Measurements from ENCODE around the gene NCF2. TPM values are rescaled to one million over a fixed set of nuclear protein-coding genes. Genes with fewer than 3 reads are reported as not detected.

Gene NCF2
- total RNA-seq, 1 donor from 2014 or later = 12.5 TPM

- no peaks in the 10 kb centered on the region for H3K36me3 ChIP-seq
- intact Hi-C loops (cut with DNase I) = no loop called here
- H3K4me1 ChIP-seq = peaks cover 6% of the 10 kb centered on the region
- no peaks in the 10 kb centered on the region for H3K27me3 ChIP-seq
- no peak overlapping the region for H3K27ac ChIP-seq
- H3K9me3 ChIP-seq = no peaks in the 10 kb centered on the region
- TF ChIP-seq POLR2AphosphoS5 (IDR thresholded peaks at IDR 0.05; ENCODE audit: insufficient read depth in 1 of 2, low read depth in 1 of 2) (no peak), POLR2A (IDR thresholded peaks at IDR 0.05) (no peak)
- H3K4me3 ChIP-seq = no peak overlapping the region
- DNase-seq (ENCODE audit: extremely low spot score in 2 of 2) = no peak
Observed at GRCh38 chr1:183568176-183569021, 21.9 kb downstream of the NCF2 start.

- DNase-seq (ENCODE audit: extremely low spot score in 2 of 2) = no peak
- no peaks in the 10 kb centered on the region for H3K9me3 ChIP-seq
- intact Hi-C loops (cut with DNase I) = no loop called here
- no peak overlapping the region for H3K27ac ChIP-seq
- H3K27me3 ChIP-seq = no peaks in the 10 kb centered on the region
- TF ChIP-seq POLR2AphosphoS5 (IDR thresholded peaks at IDR 0.05; ENCODE audit: insufficient read depth in 1 of 2, low read depth in 1 of 2) = peak in 1 of 2 donors; percentile 20
- TF ChIP-seq POLR2A (IDR thresholded peaks at IDR 0.05) = no peak
- no peaks in the 10 kb centered on the region for H3K36me3 ChIP-seq
- no peak overlapping the region for H3K4me3 ChIP-seq
- peaks cover 6% of the 10 kb centered on the region for H3K4me1 ChIP-seq
Observed at GRCh38 chr1:183567584-183567983, 22.7 kb downstream of the NCF2 start.

- H3K9me3 ChIP-seq = no peaks in the 10 kb centered on the region
- H3K36me3 ChIP-seq = no peaks in the 10 kb centered on the region
- no peak overlapping the region for H3K4me3 ChIP-seq
- no peak for TF ChIP-seq CTCF (IDR thresholded peaks at IDR 0.05)
- no peak overlapping the region for H3K27ac ChIP-seq
- intact Hi-C loops (cut with DNase I) = no loop called here
- DNase-seq (ENCODE audit: extremely low spot score in 2 of 2) = peak in 1 of 2 donors; percentile 28
- H3K4me1 ChIP-seq = peaks cover 6% of the 10 kb centered on the region
- H3K27me3 ChIP-seq = no peaks in the 10 kb centered on the region
Observed at GRCh38 chr1:183566026-183566425, 24.2 kb downstream of the NCF2 start.

- Histone ChIP-seq H3K36me3 (no peaks in the 10 kb centered on the region), H3K4me3 (no peak overlapping the region), H3K27me3 (no peaks in the 10 kb centered on the region), H3K4me1 (peaks cover 6% of the 10 kb centered on the region), H3K9me3 (no peaks in the 10 kb centered on the region), H3K27ac (no peak overlapping the region)
- intact Hi-C loops (cut with DNase I) = no loop called here
- no peak for TF ChIP-seq POLR2A (IDR thresholded peaks at IDR 0.05)
- no peak for TF ChIP-seq CTCF (IDR thresholded peaks at IDR 0.05)
- TF ChIP-seq POLR2AphosphoS5 (IDR thresholded peaks at IDR 0.05; ENCODE audit: insufficient read depth in 1 of 2, low read depth in 1 of 2) = no peak
- peak in 1 of 2 donors; percentile 34 for DNase-seq (ENCODE audit: extremely low spot score in 2 of 2)
Observed at GRCh38 chr1:183565261-183565660, 25.0 kb downstream of the NCF2 start.

- Histone ChIP-seq H3K36me3 (no peaks in the 10 kb centered on the region), H3K9me3 (no peaks in the 10 kb centered on the region), H3K4me3 (no peak overlapping the region), H3K4me1 (peaks cover 5% of the 10 kb centered on the region), H3K27ac (no peak overlapping the region), H3K27me3 (no peaks in the 10 kb centered on the region)
- intact Hi-C loops (cut with DNase I) = no loop called here
- DNase-seq (ENCODE audit: extremely low spot score in 2 of 2) = no peak
- no peak for TF ChIP-seq POLR2AphosphoS5 (IDR thresholded peaks at IDR 0.05; ENCODE audit: insufficient read depth in 1 of 2, low read depth in 1 of 2)
- TF ChIP-seq POLR2A (IDR thresholded peaks at IDR 0.05) = no peak
Observed at GRCh38 chr1:183562701-183563100, 27.6 kb downstream of the NCF2 start.

- DNase-seq (ENCODE audit: extremely low spot score in 2 of 2) = no peak
- TF ChIP-seq POLR2AphosphoS5 (IDR thresholded peaks at IDR 0.05; ENCODE audit: insufficient read depth in 1 of 2, low read depth in 1 of 2) (no peak), POLR2A (IDR thresholded peaks at IDR 0.05) (no peak), CTCF (IDR thresholded peaks at IDR 0.05) (no peak)
- no peaks in the 10 kb centered on the region for H3K4me1 ChIP-seq
- no peak overlapping the region for H3K4me3 ChIP-seq
- intact Hi-C loops (cut with DNase I) = no loop called here
- no peaks in the 10 kb centered on the region for H3K9me3 ChIP-seq
- H3K27me3 ChIP-seq = no peaks in the 10 kb centered on the region
- H3K36me3 ChIP-seq = no peaks in the 10 kb centered on the region
- no peak overlapping the region for H3K27ac ChIP-seq
Observed at GRCh38 chr1:183559061-183559460, 31.2 kb downstream of the NCF2 start.
